Ishikawa (cell line): ENCODE results near the gene DCP1B.

ENCODE experiments used
- CEBPB ChIP-seq: IDR thresholded peaks from 2 replicates; pipeline ENCODE4 v1.6.1; 2012
- CREB1 ChIP-seq: IDR thresholded peaks from 2 replicates; pipeline ENCODE4 v1.6.1; 2012; ENCODE audit warnings: low read depth
- EGR1 ChIP-seq: IDR thresholded peaks from 2 replicates; pipeline ENCODE4 v1.6.1; 2012
- EP300 ChIP-seq: IDR thresholded peaks from 2 replicates; pipeline ENCODE4 v1.6.1; 2012; ENCODE audit warnings: borderline replicate concordance
- FOXM1 ChIP-seq: IDR thresholded peaks from 2 replicates; pipeline ENCODE4 v1.6.1; 2012; ENCODE audit warnings: low read depth, borderline replicate concordance
- NFIC ChIP-seq: IDR thresholded peaks from 2 replicates; pipeline ENCODE4 v1.6.1; 2012
- REST ChIP-seq: IDR thresholded peaks from 2 replicates; pipeline ENCODE4 v1.6.1; 2012; ENCODE audit warnings: low read depth, mild to moderate bottlenecking
- TEAD4 ChIP-seq: IDR thresholded peaks from 2 replicates; pipeline ENCODE4 v1.6.1; 2012
- USF1 ChIP-seq: IDR thresholded peaks from 2 replicates; pipeline ENCODE4 v1.6.1; 2012
- YY1 ChIP-seq: IDR thresholded peaks from 2 replicates; pipeline ENCODE4 v1.6.1; 2012; ENCODE audit warnings: low read depth
- TF ChIP-seq, protein P1 (sequence below): IDR thresholded peaks from 2 replicates; pipeline ENCODE4 v1.6.1; 2012

GRCh38 chr12:1936406-1937320 is 67.6 kb downstream of the DCP1B start:
- TF ChIP-seq REST (no peak), USF1 (no peak), CEBPB (no peak), EP300 (no peak), TEAD4 (no peak), CREB1 (no peak), FOXM1 (no peak), EGR1 (no peak), YY1 (no peak), NFIC (no peak; the same call in 1 of the 2 replicates)
- TF ChIP-seq, protein P1, sequence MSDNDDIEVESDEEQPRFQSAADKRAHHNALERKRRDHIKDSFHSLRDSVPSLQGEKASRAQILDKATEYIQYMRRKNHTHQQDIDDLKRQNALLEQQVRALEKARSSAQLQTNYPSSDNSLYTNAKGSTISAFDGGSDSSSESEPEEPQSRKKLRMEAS = no peak
